ENCODE measurements around the gene RGS6.
A peak's percentile ranks its signal among the peaks of the same experiment; 100 is the strongest.
"Not testable (repeated sequence)": the region's sequence is repeated elsewhere in the genome, so short reads cannot be mapped to it uniquely, and the experiment has no call there.

The RGS6 gene

DNA sequence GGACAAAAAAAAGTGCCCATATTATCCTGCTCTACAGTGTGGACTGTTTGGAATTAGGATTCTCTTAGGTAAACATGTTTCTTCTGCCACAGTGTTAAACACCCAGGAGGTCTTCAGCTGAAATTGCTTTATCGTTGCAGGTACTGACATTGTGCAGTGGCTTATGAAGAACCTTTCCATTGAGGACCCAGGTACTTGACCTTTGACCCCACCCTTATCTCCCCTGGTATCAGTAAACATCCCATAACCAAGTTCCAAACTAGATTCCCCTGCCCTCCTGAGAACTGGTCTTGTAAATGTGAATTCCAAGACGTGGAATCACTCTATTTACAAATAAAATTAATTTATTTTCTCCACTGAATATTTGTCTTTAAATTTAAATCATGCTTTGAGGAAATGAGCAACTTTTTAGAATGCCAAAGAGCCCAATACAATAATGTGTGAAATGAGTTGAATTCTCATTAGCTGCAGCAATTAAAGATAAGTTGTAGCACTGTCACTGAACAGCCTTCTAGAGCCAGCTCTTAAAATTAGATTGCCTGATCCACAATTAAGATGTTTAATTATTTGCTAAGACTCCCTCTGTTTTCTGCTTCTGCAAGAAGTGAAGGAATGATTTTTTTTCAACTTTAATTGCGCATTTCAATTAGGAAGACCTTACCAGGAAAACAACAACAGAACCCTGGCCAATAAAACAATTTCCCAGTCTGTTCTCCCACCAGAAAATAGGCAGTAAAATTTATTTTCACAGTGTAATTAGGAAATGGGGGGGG is 522.3 kb downstream of the RGS6 start:
- no peak for DNase-seq (ENCODE audit: low read depth)

DNA sequence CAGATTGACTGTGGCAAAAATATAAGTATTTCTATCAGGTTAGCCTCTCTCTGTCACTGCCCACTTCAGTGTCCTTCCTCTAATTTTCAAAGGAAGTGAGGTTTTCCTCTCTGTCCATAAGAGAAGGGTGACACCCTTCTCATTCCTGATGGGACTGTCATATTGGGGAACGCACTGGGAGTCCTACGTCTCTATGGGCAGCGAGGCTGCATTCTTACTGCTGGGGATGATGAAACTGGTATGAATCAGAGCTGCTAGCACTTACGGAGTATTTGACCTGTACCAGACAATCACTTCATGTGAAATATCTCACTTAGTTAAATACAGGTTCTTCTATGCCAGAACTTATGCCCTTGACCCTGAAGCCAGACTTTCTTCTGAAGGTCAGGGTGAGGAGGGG is 525.4 kb downstream of the RGS6 start:
- DNase-seq (ENCODE audit: low read depth), result no peak

DNA sequence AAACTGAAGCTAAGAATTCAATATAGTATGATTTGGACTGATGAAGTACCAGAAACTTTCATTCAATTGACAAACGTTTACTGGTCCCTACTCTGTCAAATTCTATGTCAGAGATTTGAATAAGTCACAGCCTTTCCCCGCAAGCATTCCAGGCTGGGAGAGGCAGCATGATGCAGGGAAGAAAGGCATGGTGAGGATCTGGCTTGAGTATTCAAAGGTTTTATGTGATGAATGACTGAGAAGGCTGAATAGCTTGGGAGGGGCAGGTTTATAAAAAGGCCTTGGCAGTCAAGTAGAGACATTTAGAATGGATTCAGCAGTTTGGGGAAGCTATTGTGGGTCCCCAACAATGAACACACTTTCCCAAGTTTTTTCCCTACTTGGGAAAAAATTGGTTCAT is 529.8 kb downstream of the RGS6 start:
- no peak for DNase-seq (ENCODE audit: low read depth)

DNA sequence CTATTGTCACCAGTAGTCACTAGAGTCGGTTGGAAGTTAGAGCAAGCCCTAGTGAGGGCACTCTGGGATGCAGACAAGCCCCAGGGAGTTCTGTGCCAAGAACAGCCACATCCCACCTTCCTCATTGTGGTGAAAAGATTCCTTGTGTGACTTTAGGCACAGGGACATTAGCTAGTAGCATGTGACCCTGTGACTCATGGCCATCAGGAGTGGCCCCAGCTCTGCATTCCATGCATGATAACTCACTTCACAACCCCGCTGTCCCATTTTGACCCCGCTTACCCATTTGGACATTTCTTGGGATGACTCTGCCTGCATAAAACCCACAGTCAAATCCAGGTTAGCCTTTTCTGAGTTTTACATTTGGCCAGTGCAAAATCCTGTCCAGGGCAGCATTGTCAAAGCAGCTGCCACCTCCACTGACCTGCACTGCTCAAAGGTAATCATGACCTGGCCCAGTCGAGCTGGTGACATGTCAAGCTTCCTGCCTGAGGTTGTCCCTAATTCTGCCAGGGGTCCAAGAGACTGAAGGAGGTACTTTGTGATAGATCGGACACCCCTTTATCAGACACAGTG is 531.1 kb downstream of the RGS6 start:
- DNase-seq (ENCODE audit: low read depth), result no peak

DNA sequence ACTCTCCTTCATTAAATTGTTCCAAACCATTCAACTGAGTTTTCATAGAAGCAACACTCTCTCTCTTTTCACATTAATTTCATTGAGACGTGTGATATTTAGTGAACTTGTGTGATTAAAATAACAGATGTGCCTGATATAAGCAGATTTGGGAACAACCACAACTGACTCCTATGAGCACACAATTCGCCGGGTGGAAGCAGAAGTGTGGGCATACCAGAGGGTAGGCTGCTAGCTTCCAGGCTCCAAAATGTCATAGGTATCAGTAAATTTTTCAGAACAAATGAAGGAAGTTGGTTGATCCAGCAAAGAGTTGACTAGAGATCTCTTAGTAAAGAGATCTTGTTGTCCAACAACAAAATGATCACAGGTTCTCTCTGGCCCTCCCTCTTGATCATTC is 532.0 kb downstream of the RGS6 start:
- no peak for DNase-seq (ENCODE audit: low read depth)

DNA sequence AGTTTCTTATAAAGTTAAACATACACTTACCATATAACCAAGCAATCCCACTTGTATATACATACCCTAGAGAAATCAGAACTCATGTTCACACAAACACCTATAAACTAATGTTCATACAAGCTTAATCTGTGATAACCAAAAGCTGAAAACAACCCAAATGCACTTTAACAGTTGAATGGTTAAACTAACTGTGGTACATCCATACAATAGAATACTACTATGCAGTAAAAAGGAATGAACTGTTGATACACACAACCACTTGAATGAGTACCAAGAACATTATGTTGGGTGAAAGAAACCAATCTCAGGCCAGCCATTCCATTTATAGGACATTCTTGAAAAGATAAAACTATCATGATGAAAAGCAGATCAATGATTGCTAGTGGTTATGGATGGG is 534.1 kb downstream of the RGS6 start:
- no peak for DNase-seq (ENCODE audit: low read depth)

DNA sequence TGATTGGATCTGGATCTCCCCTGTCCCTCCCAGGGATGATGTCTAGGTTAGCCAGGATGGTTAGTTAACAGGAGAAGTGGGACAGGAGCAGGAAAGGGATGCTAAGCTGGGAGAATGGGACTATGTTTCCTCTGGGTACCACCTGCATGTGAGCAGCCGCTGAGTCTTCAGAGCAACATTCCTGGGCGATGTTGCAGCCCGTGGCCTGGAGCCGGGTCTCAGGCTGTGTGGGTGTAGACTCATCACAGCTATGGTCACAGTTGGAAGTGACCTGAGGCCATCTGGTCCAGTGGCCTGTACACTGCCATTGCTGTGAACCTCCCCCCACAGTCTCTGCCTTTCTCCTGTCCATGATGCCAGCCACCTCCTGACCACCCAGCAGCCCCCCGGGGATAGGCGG is 539.1 kb downstream of the RGS6 start:
- no peak for DNase-seq (ENCODE audit: low read depth)

DNA sequence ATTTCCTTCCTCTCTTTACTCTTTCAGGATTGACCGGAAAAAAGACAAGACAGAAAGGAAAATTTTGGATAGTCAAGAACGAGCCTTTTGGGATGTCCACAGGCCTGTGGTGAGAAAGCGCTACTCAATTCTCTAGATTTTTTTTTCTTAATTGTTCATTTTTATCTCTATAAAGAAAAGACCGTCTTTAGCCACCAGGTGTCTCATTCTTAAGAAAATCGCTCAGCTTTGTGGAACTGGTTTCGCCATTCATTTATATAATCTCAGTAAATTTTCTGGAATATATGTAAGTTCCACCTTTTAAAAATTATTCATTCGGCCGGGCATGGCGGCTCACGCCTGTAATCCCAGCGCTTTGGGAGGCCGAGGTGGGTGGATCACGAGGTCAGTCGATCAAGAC is 540.6 kb downstream of the RGS6 start:
- no peak for DNase-seq (ENCODE audit: low read depth)

DNA sequence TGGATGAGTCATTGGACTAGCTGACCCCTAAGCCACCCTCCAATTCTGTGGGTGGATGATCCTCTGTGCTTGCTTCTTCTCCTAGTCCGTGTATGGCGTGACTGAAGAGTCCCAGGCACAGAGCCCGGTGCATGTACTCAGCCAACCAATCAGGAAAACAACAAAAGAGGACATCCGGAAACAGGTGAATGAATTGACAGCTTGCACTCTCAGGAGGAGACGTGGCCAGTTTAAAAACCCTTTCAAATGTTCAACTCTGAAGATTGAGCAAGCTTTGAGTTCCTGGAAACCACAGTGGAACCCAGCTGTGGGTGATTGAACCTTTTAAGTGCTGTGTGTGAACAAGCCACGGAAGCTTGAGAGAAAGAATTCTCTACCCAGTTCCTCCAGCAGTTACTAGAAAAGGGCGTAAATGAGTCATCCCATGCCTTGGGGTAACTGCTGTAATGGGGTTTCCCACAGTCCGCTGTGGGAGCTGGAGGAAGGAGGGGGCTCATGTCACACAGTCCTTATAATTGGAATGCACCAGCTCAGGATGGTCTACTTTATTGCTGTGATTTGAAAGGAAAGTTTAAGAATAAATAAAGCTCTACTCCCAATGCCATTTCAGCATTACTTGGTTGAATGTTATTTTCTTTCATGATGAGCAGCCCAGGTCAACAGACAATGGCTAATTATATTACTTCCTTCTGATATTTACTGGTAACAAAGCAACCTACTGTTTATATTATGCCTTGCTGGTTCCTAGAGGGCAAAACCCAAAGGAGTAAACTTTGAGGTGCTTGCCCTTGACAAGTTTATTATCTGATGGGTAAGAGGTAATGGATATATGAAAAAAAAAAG is 544.6 kb downstream of the RGS6 start:
- peak; percentile 2 for DNase-seq (ENCODE audit: low read depth)

DNA sequence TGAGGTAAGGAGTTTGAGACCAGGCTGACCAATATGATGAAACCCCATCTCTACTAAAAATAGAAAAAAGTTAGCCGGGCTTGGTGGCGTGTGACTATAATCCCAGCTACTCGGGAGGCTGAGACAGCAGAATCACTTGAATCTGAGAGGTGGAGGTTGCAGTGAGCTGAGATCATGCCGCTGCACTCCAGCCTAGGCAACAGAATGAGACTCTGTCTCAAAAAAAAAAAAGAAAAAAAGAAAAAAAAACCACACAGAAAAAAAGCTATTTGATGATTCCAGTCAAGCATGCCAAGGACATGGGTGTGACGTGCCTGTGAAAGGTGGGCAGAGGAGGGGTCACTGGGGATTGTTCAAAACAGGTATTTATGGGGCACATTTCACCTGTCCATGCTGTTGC is 545.3 kb downstream of the RGS6 start:
- DNase-seq (ENCODE audit: low read depth), result not testable (repeated sequence)

DNA sequence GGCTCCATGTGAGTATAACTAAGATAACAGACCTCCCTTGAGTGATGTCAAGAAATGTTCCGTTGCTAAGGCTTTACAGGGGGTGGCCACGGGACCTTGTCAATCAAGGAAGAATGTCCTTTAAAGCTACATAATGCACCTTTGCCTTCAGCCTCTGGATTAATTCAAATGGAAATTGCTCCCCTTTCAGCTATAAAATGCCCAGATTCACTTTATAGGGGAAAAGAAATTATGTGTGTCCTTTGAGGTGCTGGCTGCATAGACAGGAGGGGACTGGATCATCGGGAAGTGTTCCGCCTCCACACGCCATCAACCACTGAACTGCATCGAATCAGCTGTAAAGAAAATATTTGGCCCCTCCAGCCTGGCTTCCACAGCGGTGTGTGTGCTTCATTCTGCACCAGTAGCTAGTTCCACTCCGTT is 546.3 kb downstream of the RGS6 start:
- DNase-seq (ENCODE audit: low read depth), result no peak

DNA sequence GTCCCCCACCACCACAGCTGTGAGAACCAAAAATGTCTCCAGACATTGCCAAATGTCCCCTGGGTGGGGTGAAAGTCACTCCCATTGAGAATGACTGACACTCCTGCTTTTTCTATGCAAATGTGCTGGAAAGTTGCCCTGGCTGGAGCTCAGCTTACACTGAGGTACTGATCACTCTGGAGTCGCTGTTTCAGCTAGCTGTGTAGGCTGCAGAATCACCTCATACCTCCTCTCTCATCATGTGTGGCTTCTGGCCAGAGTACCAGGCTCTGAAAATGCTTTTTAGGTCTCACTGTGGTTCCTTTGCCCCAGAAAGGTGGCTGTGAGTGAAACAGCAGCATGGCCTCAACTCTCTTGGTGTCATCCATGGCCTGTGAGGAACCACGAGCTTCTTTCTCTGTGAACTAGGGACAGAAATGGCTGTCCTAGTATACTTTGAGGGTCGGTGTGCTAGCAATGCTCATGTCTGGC is 547.3 kb downstream of the RGS6 start:
- DNase-seq (ENCODE audit: low read depth), result no peak

DNA sequence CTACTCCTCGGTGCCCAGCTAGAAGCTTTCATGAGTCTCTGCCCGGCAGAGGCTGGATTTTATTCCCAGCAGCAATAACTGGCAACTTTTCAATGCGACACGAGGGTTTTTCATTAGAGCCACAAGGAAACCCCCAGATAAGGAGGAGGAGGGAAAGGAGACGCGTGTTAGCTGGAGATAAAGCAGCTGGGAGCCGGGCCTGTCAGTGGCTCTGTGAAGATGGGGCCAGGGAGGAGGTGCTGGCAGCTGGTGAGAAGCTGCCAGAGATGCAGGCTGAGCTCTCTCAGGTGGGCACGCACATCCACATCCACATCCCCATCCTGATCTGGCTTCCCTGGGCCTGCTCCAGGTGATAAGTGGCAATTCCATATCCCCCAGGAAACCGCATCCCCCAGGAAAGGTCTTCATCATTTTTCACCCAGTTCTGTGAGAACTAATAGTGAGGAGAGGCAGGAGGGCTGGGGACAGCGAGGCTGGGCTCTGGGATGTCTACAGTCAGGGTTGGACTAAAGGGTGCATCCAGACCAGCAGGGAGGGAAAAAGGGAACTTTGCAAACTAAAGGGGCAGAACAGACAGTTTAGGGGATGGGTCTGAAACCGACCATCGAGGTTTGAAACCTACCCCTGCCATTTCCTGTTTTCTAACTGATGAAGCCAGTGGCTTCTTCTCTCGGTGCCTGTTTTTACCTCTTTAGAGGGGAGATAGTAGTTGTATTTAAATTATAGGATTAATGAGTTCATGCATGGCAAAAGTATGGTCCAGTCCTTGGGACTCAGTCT is 548.4 kb downstream of the RGS6 start:
- DNase-seq (ENCODE audit: low read depth), result no peak

DNA sequence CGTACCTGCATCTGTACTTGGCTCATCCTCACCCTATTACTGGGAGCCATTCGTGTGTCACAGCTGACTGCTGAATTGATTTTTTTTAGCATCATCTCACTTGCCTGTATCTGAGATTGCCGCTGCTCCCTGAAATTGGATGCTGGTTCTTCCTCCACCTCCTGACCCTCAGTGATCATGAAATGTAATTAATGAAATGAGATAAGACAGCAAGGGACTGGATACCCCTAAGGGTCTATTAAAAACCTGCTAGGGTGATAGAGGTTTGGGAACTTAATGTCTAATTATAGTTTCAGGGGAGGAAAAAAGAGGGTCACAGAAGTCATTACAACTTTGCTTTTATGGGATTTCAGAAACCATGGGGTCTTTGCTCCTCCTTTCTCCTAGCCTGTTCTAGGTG is 551.1 kb downstream of the RGS6 start:
- DNase-seq (ENCODE audit: low read depth), result no peak

DNA sequence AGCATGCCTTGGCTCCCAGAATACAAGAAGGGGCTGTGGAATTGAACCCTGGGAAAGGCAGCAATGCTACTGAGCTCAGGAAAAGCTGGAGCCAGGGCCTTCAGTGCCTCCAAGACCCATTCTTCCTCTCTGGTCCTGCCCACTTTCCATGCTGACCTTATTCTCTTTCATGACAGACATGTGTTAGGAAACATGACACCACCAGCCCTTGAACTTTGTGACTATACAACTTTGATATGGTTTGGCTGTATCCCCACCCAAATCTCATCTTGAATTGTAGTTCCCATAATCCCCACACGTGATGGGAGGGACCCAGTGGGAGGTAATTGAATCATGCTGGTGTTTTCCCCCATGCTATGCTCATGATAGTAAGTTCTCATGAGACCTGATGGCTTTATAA is 553.5 kb downstream of the RGS6 start:
- no peak for DNase-seq (ENCODE audit: low read depth)

DNA sequence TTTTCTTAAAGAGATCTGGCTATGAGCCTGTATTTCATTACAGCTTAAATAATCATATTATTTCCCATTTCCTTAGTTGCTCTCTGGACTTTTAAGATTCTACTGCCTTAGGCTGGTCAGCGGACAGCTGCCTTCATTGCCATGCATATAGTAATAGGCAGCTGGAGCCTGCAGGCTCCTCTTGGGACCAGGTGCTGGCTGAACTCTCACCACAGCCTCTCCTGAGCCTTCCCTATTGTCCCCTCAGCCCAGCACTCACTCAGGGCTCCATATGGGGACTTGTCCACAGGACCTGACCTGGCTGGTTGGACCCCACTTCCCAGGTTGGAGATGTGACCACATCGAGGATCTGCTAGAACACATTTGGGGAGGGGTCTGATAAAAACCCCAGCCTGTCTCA is 556.3 kb downstream of the RGS6 start:
- DNase-seq (ENCODE audit: low read depth), result no peak

DNA sequence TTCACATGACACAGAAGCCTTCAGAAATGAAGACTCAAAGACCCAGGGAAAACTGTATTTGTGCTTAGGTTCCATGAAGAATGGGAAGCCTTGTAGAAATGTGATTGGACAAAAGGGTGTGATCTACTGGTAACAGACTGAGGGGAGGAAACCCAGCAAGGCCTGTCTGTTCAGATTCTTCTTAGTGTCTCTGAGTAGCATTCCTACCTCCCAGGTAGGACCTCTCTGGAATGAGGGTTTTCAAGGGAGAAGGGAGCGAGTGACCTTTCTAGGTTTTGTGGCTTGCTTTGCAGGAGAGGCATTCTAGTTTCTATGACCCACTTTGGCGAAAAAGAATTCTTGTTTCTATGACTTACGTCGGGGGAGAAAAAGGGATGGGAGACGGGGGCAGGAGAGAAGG is 560.0 kb downstream of the RGS6 start:
- DNase-seq (ENCODE audit: low read depth), result no peak

DNA sequence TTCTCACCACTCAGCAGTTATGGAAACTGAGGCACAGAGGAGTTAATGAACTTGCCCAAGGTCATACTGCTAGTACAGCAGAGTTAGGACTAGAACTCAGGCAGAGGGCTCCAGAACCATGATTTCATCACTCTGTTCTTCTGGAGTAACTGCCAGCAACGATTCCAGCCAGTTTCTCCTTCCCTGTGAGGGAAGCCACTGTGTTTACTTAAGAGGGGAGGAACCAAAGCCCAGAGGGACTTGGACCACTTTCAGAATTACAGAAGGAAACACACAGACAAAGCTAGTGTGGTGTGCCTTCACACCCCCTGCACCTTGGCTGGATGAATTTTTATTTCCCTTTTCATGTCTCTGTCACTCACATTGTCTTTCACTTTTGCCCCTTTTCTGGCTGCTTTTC is 563.4 kb downstream of the RGS6 start:
- DNase-seq (ENCODE audit: low read depth), result no peak

DNA sequence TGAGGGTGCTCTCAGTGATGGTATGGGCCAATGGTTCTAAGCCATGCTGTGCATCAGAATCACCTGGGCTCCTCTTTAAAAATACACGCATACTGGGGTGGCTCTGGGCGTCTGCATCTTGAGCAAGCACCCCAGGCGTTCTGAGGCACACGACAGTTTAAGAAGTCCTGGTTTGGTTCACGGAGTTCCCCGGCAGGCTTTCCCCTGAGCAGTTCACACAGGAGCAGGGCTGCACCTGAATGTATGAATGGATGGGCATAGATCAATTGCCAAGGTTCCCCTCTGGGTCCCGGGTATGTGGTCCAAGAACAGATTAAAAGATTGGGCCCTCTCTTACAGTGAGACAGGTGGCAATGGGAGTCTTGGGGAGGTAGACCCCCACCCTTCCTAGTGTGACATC is 566.4 kb downstream of the RGS6 start:
- no peak for DNase-seq (ENCODE audit: low read depth)

DNA sequence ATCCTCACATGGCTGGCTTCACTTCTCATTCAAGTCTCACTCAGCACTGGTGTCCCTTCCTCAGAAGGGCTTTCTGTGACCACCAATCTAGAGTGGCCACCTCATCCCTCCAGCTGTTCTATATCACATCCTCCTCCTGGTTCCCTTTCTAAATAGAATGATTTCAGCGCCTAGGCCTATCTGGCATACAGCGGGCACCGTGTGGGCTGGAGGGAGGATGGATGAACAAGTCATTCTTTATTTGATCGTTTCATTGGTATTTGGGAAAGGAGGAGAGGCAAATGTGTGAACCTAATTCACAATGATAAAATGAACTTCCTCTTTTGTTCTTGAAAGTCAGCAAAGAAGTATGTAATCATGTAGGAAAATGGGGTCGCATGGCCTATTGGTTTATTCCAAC is 567.5 kb downstream of the RGS6 start:
- no peak for DNase-seq (ENCODE audit: low read depth)

DNA sequence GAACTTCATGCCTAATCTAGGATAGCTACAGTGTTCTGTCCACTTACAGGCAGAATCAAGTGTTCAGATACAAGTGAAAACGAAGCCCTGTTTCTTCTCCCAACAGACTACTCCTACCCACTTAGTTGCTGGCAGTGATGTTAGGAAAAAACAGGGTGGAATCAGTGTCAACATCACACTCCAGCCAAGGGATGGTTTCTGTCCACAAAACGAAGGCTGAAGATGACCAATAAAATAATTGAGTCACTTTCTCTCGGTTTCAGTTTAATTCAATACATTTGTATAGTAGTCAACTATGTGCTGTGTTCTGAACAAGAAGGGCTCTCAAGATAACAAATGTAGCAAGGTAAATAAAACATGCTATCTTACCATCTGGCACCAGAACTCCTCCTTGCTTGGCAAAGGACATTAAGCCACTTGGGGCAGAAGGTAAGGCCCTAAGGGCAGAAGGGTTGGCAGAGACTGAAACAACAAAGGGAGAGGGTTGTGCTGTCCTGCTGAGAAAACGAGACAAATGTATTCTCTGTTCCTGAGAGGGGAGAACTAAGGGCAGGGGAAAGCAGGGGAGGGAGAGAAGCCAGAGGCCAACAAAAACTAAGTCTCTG is 568.1 kb downstream of the RGS6 start:
- no peak for DNase-seq (ENCODE audit: low read depth)

DNA sequence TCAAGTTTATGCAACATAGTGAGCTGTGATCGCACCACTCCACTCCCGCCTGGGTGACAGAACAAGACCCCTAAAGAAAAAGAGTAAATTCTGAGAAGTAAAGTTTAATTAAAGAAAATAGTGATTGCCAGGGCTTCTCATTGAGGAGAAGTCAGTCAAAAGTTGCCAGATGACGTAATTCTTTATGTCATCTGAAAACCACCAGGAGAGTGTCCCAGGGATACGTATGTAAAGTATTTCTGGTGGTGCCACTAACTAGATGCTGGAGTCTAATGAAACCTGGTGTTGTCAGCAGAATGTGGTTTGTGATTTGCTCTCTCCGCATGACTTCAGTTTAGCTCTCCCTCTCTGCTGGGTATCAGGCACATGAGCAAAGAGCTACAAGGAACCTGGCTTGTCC is 569.2 kb downstream of the RGS6 start:
- DNase-seq (ENCODE audit: low read depth), result no peak

All from T follicular helper cell (primary cell).